22Rv1 (cell line): Measurements from ENCODE around the gene HPRT1.

ENCODE experiments used
- CTCF ChIP-seq: fragments of 450-650 bp; IDR thresholded peaks from 2 replicates; pipeline ENCODE4 v1.5.1; 2017; ENCODE audit warnings: mild to moderate bottlenecking
- ZFX ChIP-seq: fragments of 450-650 bp; IDR thresholded peaks from 2 replicates; pipeline ENCODE4 v1.6.1; 2017; ENCODE audit warnings: antibody characterized with exemption, borderline replicate concordance

- no peak for TF ChIP-seq CTCF
- TF ChIP-seq ZFX = no peak
Measured at GRCh38 chrX:134528960-134529359, 69.0 kb downstream of the HPRT1 start.
